GM23248 (cell line): Measurements from ENCODE around the gene ZNF438. TPM values are rescaled to one million over a fixed set of nuclear protein-coding genes. Genes with fewer than 3 reads are reported as not detected.
"Not testable (repeated sequence)": the region's sequence is repeated elsewhere in the genome, so short reads cannot be mapped to it uniquely, and the experiment has no call there.

Experiments
- DNase-seq: peaks from one replicate; pipeline ENCODE4 v3.0.0-alpha.2; 2015
- H2AFZ ChIP-seq: fragments of 200-600 bp; sonication (generic); 2 replicates; pipeline ENCODE4 v1.6.1; 2016; ENCODE audit warnings: antibody characterized with exemption
- H3F3A ChIP-seq: fragments of 200-600 bp; sonication (generic); 2 replicates; pipeline ENCODE4 v1.6.1; 2016; ENCODE audit warnings: mild to moderate bottlenecking, antibody characterized with exemption, mixed run types; ENCODE audit not compliant: insufficient read depth
- H3K27ac ChIP-seq: fragments of 200-600 bp; sonication (generic); 2 replicates; pipeline ENCODE4 v1.5.1; 2016; ENCODE audit warnings: mild to moderate bottlenecking
- H3K27me3 ChIP-seq: fragments of 200-600 bp; sonication (generic); replicated peaks from 2 replicates; pipeline ENCODE4 v1.6.1; 2016; ENCODE audit warnings: mild to moderate bottlenecking; ENCODE audit not compliant: insufficient read depth
- H3K36me3 ChIP-seq: fragments of 200-600 bp; sonication (generic); 2 replicates; pipeline ENCODE4 v1.6.1; 2016; ENCODE audit warnings: low read depth, mild to moderate bottlenecking
- H3K4me1 ChIP-seq: fragments of 200-600 bp; sonication (generic); 2 replicates; pipeline ENCODE4 v1.6.1; 2016; ENCODE audit warnings: mild to moderate bottlenecking; ENCODE audit not compliant: insufficient read depth
- H3K4me2 ChIP-seq: fragments of 200-600 bp; sonication (generic); one replicate; pipeline ENCODE4 v1.6.1; 2016; ENCODE audit warnings: mild to moderate bottlenecking; ENCODE audit not compliant: unreplicated experiment
- H3K4me3 ChIP-seq: fragments of 200-600 bp; sonication (generic); 2 replicates; pipeline ENCODE4 v1.5.1; 2016; ENCODE audit warnings: mild to moderate bottlenecking
- H3K79me2 ChIP-seq: fragments of 200-600 bp; sonication (generic); 2 replicates; pipeline ENCODE4 v1.6.1; 2016; ENCODE audit warnings: mild to moderate bottlenecking; ENCODE audit not compliant: insufficient read depth
- H3K9ac ChIP-seq: fragments of 200-600 bp; sonication (generic); 2 replicates; pipeline ENCODE4 v1.6.1; 2016; ENCODE audit warnings: mild to moderate bottlenecking
- H3K9me2 ChIP-seq: fragments of 200-600 bp; sonication (generic); 2 replicates; pipeline ENCODE4 v1.6.1; 2016; ENCODE audit warnings: mixed run types, mild to moderate bottlenecking, moderate library complexity; ENCODE audit not compliant: insufficient read depth
- H3K9me3 ChIP-seq: fragments of 200-600 bp; sonication (generic); one replicate; pipeline ENCODE4 v1.6.1; 2017; ENCODE audit warnings: low read depth
- H4K20me1 ChIP-seq: fragments of 200-600 bp; sonication (generic); 2 replicates; pipeline ENCODE4 v1.6.0; 2016; ENCODE audit not compliant: insufficient read depth
- EZH2 ChIP-seq: fragments of 200-600 bp; sonication (generic); IDR thresholded peaks from 2 replicates; pipeline ENCODE4 v1.6.1; 2018; ENCODE audit warnings: antibody characterized with exemption, mild to moderate bottlenecking; ENCODE audit not compliant: insufficient read depth, poor library complexity, severe bottlenecking
- EZH2phosphoT487 ChIP-seq: fragments of 200-600 bp; sonication (generic); IDR thresholded peaks from 2 replicates; pipeline ENCODE4 v1.6.1; 2018; ENCODE audit warnings: antibody characterized with exemption, moderate library complexity, mild to moderate bottlenecking, low read depth; ENCODE audit not compliant: insufficient read depth
- WGBS, 2 experiments: methylation state at CpG; one replicate each; pipeline ENCODE4 v1.1.6; 2015 to 2017; ENCODE audit warnings: low lambda C conversion rate in 2 of 2, low coverage in 1 of 2; ENCODE audit errors: missing lambda C conversion rate in 2 of 2; 5-methylcytosine and 5-hydroxymethylcytosine counted together
- in situ Hi-C: fragments of 300-500 bp; cut with MboI; formaldehyde crosslinking; loops from 2 replicates; pipeline ENCODE4 v1.15.0; 2020
- polyA plus RNA-seq: library from polyadenylated mRNA; unstranded; fragments of >200 nt; fragmentation: Nextera tagmentation; extraction: Ambion mirVana; gene quantifications from 2 replicates; pipeline ENCODE4 v1.2.1, GENCODE V29; 2016
- total RNA-seq: library from RNA; depleted of rRNA; stranded (reverse); fragments of >200 nt; shearing (Covaris generic); gene quantifications from 2 replicates; pipeline ENCODE4 v1.2.3, GENCODE V29; 2014

The ZNF438 gene
- total and polyA plus RNA-seq, 2 experiments from 2014 or later = 2.9 to 4.1 TPM

- DNase-seq = peak; percentile 28
- Histone ChIP-seq H3K27ac (no peak overlapping the region), H3K27me3 (no peaks in the 10 kb centered on the region), H3K9me2 (no peaks in the 10 kb centered on the region), H3K4me2 (no peak overlapping the region), H3F3A (peaks cover 19% of the 10 kb centered on the region), H4K20me1 (no peaks in the 10 kb centered on the region), H3K36me3 (no peaks in the 10 kb centered on the region), H3K9ac (no peak overlapping the region), H3K79me2 (peaks cover 23% of the 10 kb centered on the region), H3K9me3 (no peaks in the 10 kb centered on the region), H3K4me3 (no peak overlapping the region), H3K4me1 (peaks cover 19% of the 10 kb centered on the region; the same call in 1 of the 2 replicates), H2AFZ (no peak overlapping the region)
- in situ Hi-C loops = no loop called here
- TF ChIP-seq EZH2phosphoT487 (no peak), EZH2 (no peak)
- 36 to 52% methylated on average over 2 of the region's 2 CpGs for WGBS, 2 experiments
Observed at GRCh38 chr10:31028081-31028480, 3.6 kb downstream of the ZNF438 start.

- peaks cover 36% of the 10 kb centered on the region for H3K79me2 ChIP-seq
- H3K9ac ChIP-seq, H3K9me2 ChIP-seq, H3K27ac ChIP-seq, DNase-seq, in situ Hi-C loops, H3K9me3 ChIP-seq, H2AFZ ChIP-seq, H3K36me3 ChIP-seq, H3K4me2 ChIP-seq, H4K20me1 ChIP-seq, H3K27me3 ChIP-seq, H3K4me3 ChIP-seq: not testable (repeated sequence)
- 95 to 100% methylated on average over 1 of the region's 1 CpG for WGBS, 2 experiments
- H3K4me1 ChIP-seq = peaks cover 13% of the 10 kb centered on the region; the same call in 1 of the 2 replicates
- H3F3A ChIP-seq = peaks cover 13% of the 10 kb centered on the region; the same call in 1 of the 2 replicates
Observed at GRCh38 chr10:31026279-31026678, 5.4 kb downstream of the ZNF438 start.

- Histone ChIP-seq H3K79me2 (peaks cover 38% of the 10 kb centered on the region), H3K4me3 (no peak overlapping the region), H3F3A (peaks cover 2% of the 10 kb centered on the region; the same call in 1 of the 2 replicates), H3K27me3 (no peaks in the 10 kb centered on the region), H3K4me2 (no peak overlapping the region), H3K4me1 (peaks cover 2% of the 10 kb centered on the region; the same call in 1 of the 2 replicates), H3K9me2 (no peaks in the 10 kb centered on the region), H2AFZ (no peak overlapping the region), H3K9ac (no peak overlapping the region), H3K27ac (no peak overlapping the region), H3K9me3 (no peaks in the 10 kb centered on the region), H4K20me1 (no peaks in the 10 kb centered on the region), H3K36me3 (no peaks in the 10 kb centered on the region)
- in situ Hi-C loops = no loop called here
- no peak for TF ChIP-seq EZH2
- no peak for TF ChIP-seq EZH2phosphoT487
- DNase-seq = no peak
Observed at GRCh38 chr10:31025142-31025541, 6.5 kb downstream of the ZNF438 start.

GRCh38 chr10:31023558-31023957 is 8.1 kb downstream of the ZNF438 start:
- Histone ChIP-seq H3K27ac (no peak overlapping the region), H3K27me3 (no peaks in the 10 kb centered on the region), H3K4me2 (no peak overlapping the region), H3K9me3 (no peaks in the 10 kb centered on the region), H3K36me3 (no peaks in the 10 kb centered on the region), H4K20me1 (no peaks in the 10 kb centered on the region), H2AFZ (no peak overlapping the region), H3K79me2 (peaks cover 54% of the 10 kb centered on the region), H3K9ac (no peak overlapping the region), H3F3A (no peaks in the 10 kb centered on the region), H3K9me2 (no peaks in the 10 kb centered on the region), H3K4me3 (no peak overlapping the region), H3K4me1 (no peaks in the 10 kb centered on the region)
- in situ Hi-C loops = no loop called here
- TF ChIP-seq EZH2phosphoT487 = no peak
- no peak for TF ChIP-seq EZH2
- no peak for DNase-seq
- WGBS, 2 experiments = 84% methylated on average over 5 of the region's 5 CpGs

DNA sequence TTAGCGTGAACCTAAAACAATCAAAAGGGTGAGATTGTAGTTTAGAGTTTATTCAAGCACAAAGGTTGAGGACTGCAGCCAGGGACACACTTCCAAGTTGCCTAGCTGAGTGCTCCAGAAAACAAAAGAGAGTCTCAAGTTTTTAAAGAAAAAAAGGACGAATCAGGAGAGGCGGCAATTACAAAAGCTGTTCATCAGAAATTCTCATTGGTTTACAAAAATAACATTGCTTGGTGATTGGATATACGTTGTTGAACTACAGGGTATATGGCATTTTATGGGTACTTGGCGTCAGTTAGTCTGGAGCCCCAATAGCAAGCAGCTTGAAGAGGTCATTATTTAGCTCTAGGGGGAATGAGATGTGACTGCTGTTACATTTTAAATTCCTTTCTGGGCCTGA is 11.5 kb downstream of the ZNF438 start:
- Histone ChIP-seq H2AFZ (no peak overlapping the region), H3K9me3 (no peaks in the 10 kb centered on the region), H3K9me2 (no peaks in the 10 kb centered on the region), H4K20me1 (no peaks in the 10 kb centered on the region), H3K4me3 (no peak overlapping the region), H3K4me2 (no peak overlapping the region), H3K4me1 (peaks cover 3% of the 10 kb centered on the region; the same call in 1 of the 2 replicates), H3K27ac (no peak overlapping the region), H3K27me3 (no peaks in the 10 kb centered on the region), H3F3A (no peaks in the 10 kb centered on the region), H3K79me2 (peaks cover 50% of the 10 kb centered on the region), H3K9ac (no peak overlapping the region), H3K36me3 (no peaks in the 10 kb centered on the region)
- 82 to 84% methylated on average over 5 of the region's 5 CpGs for WGBS, 2 experiments
- in situ Hi-C loops = no loop called here
- no peak for DNase-seq
- TF ChIP-seq EZH2 (no peak), EZH2phosphoT487 (no peak)
